Mesendoderm (in vitro differentiated cells): ENCODE measurements around the gene GPI.

Source experiments
- DNase-seq: peaks from one replicate; pipeline ENCODE4 v3.0.0; 2013
- H2AK5ac ChIP-seq: 2 replicates; pipeline ENCODE4 v1.6.1; 2013; ENCODE audit warnings: low read length, inconsistent platforms
- H2BK120ac ChIP-seq: 2 replicates; pipeline ENCODE4 v1.6.1; 2013; ENCODE audit warnings: low read depth, mild to moderate bottlenecking, low read length, moderate library complexity, mixed read lengths
- H2BK15ac ChIP-seq: replicated peaks from 2 replicates; pipeline ENCODE4 v1.6.1; 2013; ENCODE audit warnings: low read depth, mild to moderate bottlenecking, moderate library complexity
- H2BK5ac ChIP-seq: 2 replicates; pipeline ENCODE4 v1.6.1; 2013; ENCODE audit warnings: low read length, inconsistent platforms
- H3K18ac ChIP-seq: 2 replicates; pipeline ENCODE4 v1.6.1; 2013; ENCODE audit warnings: mild to moderate bottlenecking, low read length, mixed read lengths
- H3K23ac ChIP-seq: one replicate; pipeline ENCODE4 v1.6.1; 2013; ENCODE audit warnings: low read length
- H3K27ac ChIP-seq: 2 replicates; pipeline ENCODE4 v1.5.1; 2013; ENCODE audit warnings: low read depth, mild to moderate bottlenecking, inconsistent platforms, low read length, moderate library complexity
- H3K27me3 ChIP-seq: 2 replicates; pipeline ENCODE4 v1.6.1; 2013; ENCODE audit warnings: low read length, control low read depth, mild to moderate bottlenecking, inconsistent platforms; ENCODE audit not compliant: insufficient read depth, poor library complexity
- H3K36me3 ChIP-seq: 2 replicates; pipeline ENCODE4 v1.6.1; 2013; ENCODE audit warnings: low read length, inconsistent platforms; ENCODE audit not compliant: control insufficient read depth, insufficient read depth
- H3K4ac ChIP-seq: one replicate; pipeline ENCODE4 v1.6.1; 2013; ENCODE audit warnings: low read depth, mild to moderate bottlenecking, low read length, moderate library complexity
- H3K4me1 ChIP-seq: 2 replicates; pipeline ENCODE4 v1.6.1; 2013; ENCODE audit warnings: low read depth, low read length, inconsistent platforms; ENCODE audit not compliant: control insufficient read depth
- H3K4me2 ChIP-seq: 2 replicates; pipeline ENCODE4 v1.6.1; 2013; ENCODE audit warnings: low read length
- H3K4me3 ChIP-seq: 2 replicates; pipeline ENCODE4 v1.5.1; 2013; ENCODE audit warnings: mild to moderate bottlenecking, low read length
- H3K56ac ChIP-seq: one replicate; pipeline ENCODE4 v1.6.1; 2013; ENCODE audit warnings: low read length
- H3K79me1 ChIP-seq: 2 replicates; pipeline ENCODE4 v1.6.1; 2013; ENCODE audit warnings: low read length, inconsistent platforms
- H3K79me2 ChIP-seq: 2 replicates; pipeline ENCODE4 v1.6.1; 2013; ENCODE audit warnings: mild to moderate bottlenecking, low read length; ENCODE audit not compliant: control insufficient read depth, insufficient read depth
- H3K9ac ChIP-seq: 2 replicates; pipeline ENCODE4 v1.6.1; 2013; ENCODE audit warnings: low read length, inconsistent platforms
- H4K5ac ChIP-seq: one replicate; pipeline ENCODE4 v1.6.1; 2013; ENCODE audit warnings: low read length
- H4K8ac ChIP-seq: one replicate; pipeline ENCODE4 v1.6.1; 2013; ENCODE audit warnings: low read depth, mild to moderate bottlenecking, control low read depth, low read length, moderate library complexity
- WGBS: extraction: QIAGEN DNeasy Blood & Tissue Kit; methylation state at CpG from one replicate; pipeline ENCODE4 v1.1.7; 2013; ENCODE audit warnings: low lambda C conversion rate, missing lambda C conversion rate; ENCODE audit not compliant: insufficient coverage; ENCODE audit errors: extremely low coverage; 5-methylcytosine and 5-hydroxymethylcytosine counted together

GPI gene

DNA sequence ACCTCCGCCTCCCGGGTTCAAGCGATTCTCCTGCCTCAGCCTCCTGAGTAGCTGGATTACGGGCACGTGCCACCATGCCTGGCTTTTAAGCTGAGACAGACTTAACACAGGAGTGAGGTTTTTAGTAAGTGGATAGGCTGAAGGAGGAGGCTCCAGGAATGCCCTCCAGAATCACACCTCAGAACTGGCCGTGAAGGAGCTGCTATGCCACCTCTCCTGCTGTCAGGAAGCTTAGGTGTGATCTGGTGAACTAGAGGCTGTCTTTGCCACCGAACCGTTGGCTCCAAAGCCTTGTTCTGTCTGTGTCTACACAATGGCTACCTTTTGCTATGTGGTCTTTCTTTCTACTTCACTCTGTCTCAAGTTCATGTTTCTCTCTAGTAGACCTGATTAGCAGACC lies 43.4 kb downstream of the GPI start:
- no CpG with 5 or more reads among the region's 8 CpGs for WGBS
- Histone ChIP-seq H3K27me3 (no peaks in the 10 kb centered on the region), H2BK15ac (no peak overlapping the region)

DNA sequence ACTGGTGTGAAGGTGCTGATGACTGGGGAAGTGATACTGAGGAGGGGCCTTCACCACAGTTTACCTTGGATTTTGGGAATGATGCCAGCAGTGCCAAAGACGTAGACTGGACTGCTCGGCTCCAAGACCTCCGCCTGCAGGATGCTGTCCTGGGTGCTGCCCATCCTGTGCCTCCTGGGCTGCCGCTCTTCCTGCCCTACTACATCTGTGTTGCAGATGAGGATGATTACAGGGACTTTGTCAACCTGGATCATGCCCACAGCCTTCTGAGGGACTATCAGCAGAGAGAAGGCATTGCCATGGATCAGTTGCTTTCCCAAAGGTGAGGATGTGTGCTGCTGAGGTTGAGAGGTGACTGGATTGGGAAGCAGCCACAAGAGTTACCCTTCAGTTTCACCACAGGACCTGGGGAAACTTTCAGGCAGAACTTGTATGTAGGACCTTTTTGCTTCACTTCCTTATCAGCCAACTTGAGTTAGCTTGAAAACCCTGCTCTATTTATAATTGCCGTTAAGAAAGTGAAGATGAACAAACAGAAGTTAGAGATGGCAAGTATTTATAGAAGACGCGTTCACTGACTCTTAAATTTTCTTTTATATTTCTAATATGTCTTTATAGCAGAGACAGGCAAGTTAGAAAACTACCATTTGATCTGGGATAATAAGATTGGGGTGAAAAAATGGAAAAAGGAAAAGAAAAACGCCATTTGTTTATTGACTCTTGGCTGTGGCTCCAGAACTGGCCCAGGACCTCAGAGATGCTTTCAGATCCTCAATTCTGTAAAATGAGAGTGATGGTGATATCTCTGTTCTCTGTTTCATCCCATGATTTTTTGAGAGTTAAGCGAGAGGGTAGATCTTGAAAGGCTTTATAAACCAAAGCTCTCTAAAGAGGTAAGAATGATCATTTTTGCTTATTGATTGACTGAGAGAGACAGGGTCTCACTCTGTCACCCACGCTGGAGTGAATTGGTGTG lies 44.5 kb downstream of the GPI start:
- H4K5ac ChIP-seq = no peak overlapping the region
- no peak overlapping the region for H4K8ac ChIP-seq
- H3K27ac ChIP-seq = no peak overlapping the region
- no peaks in the 10 kb centered on the region for H3K4me1 ChIP-seq
- no peak overlapping the region for H3K4ac ChIP-seq
- H2BK5ac ChIP-seq = no peak overlapping the region
- peaks cover 3% of the 10 kb centered on the region for H3K36me3 ChIP-seq
- no peak overlapping the region for H3K9ac ChIP-seq
- no peak overlapping the region for H3K23ac ChIP-seq
- no peak overlapping the region for H3K4me3 ChIP-seq
- no peak overlapping the region for H2BK15ac ChIP-seq
- H3K79me1 ChIP-seq = peaks cover 1% of the 10 kb centered on the region
- no peak for DNase-seq
- H3K4me2 ChIP-seq = no peak overlapping the region
- H3K18ac ChIP-seq = no peak overlapping the region
- H3K79me2 ChIP-seq = peaks cover 8% of the 10 kb centered on the region
- no peaks in the 10 kb centered on the region for H3K27me3 ChIP-seq
- no CpG with 5 or more reads among the region's 10 CpGs for WGBS
- H2AK5ac ChIP-seq = no peak overlapping the region
- no peak overlapping the region for H3K56ac ChIP-seq
- H2BK120ac ChIP-seq = no peak overlapping the region

More for the DNA sequence above, 43.4 kb downstream of the GPI start:
- Histone ChIP-seq H3K27ac (no peak overlapping the region), H3K23ac (no peak overlapping the region), H3K9ac (no peak overlapping the region), H3K4me3 (no peak overlapping the region), H2AK5ac (no peak overlapping the region), H3K4me1 (no peaks in the 10 kb centered on the region), H3K4ac (no peak overlapping the region), H3K56ac (no peak overlapping the region), H3K79me1 (peaks cover 1% of the 10 kb centered on the region), H4K8ac (no peak overlapping the region), H3K36me3 (peaks cover 3% of the 10 kb centered on the region), H3K79me2 (peaks cover 8% of the 10 kb centered on the region), H2BK5ac (no peak overlapping the region), H3K4me2 (no peak overlapping the region), H4K5ac (no peak overlapping the region), H2BK120ac (no peak overlapping the region), H3K18ac (no peak overlapping the region)
- DNase-seq = peak; percentile 48

DNA sequence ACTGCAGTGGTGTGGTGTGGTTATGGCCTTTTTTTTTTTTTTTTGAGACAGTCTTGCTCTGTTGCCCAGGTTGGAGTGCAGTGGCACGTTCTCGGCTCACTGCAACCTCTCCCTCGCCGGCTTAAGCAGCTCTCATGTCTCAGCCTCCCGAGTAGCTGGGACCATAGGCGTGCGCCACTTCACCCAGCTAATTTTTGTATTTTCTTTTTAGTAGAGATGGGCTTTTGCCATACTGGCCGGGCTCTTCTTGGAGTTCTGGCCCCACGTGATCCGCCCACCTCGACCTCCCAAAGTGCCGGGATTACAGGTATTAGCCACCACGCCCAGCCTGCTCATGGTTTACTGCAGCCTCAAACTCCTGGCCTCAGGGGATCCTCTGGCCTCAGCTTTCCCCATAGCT lies 46.2 kb downstream of the GPI start:
- H3K4me2 ChIP-seq = no peak overlapping the region
- no peak overlapping the region for H3K23ac ChIP-seq
- H3K4ac ChIP-seq = no peak overlapping the region

DNA sequence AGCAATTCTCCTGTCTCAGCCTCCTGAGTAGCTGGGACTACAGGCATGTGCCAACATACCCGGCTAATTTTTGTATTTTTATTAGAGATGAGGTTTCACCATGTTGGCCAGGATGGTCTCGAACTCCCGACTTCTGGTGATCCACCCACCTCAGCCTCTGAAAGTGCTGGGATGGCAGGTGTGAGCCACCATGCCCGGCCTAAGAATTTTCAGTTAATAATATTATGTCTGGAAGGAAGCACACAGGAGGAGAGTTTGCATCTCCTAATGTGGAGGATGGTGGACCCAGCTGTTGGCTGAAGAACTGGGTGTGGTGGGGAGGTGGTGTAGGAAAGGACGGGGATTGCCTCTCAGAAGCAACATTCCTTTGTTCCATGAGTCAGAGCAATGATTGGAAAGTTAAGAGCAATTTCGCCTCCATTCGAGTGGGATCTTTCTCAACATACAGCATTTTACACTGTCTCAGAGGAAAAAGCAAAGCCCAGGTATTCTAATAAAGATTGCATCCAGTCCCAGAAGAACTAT lies 51.1 kb downstream of the GPI start:
- WGBS = no CpG with 5 or more reads among the region's 7 CpGs
- no peak overlapping the region for H3K4me2 ChIP-seq
- H2BK120ac ChIP-seq = no peak overlapping the region
- H3K9ac ChIP-seq = no peak overlapping the region
- H3K4me3 ChIP-seq = no peak overlapping the region
- H3K36me3 ChIP-seq = peaks cover 3% of the 10 kb centered on the region
- H3K18ac ChIP-seq = no peak overlapping the region
- no peak overlapping the region for H2AK5ac ChIP-seq
- no peaks in the 10 kb centered on the region for H3K79me2 ChIP-seq
- no peak overlapping the region for H4K8ac ChIP-seq
- H3K4ac ChIP-seq = no peak overlapping the region
- H3K27ac ChIP-seq = no peak overlapping the region
- H2BK5ac ChIP-seq = no peak overlapping the region
- no peak overlapping the region for H3K56ac ChIP-seq
- H3K27me3 ChIP-seq = no peaks in the 10 kb centered on the region
- H3K79me1 ChIP-seq = peaks cover 5% of the 10 kb centered on the region
- no peaks in the 10 kb centered on the region for H3K4me1 ChIP-seq
- no peak overlapping the region for H4K5ac ChIP-seq
- H3K23ac ChIP-seq = no peak overlapping the region
- no peak overlapping the region for H2BK15ac ChIP-seq
- DNase-seq = no peak

More for the DNA sequence above, 46.2 kb downstream of the GPI start:
- H3K27me3 ChIP-seq = no peaks in the 10 kb centered on the region
- no peak overlapping the region for H3K27ac ChIP-seq
- no peak overlapping the region for H3K4me3 ChIP-seq
- no peak overlapping the region for H3K9ac ChIP-seq
- no CpG with 5 or more reads among the region's 13 CpGs for WGBS
- no peak overlapping the region for H2BK5ac ChIP-seq
- H3K4me1 ChIP-seq = no peaks in the 10 kb centered on the region
- H4K5ac ChIP-seq = no peak overlapping the region
- H2BK120ac ChIP-seq = no peak overlapping the region
- no peak overlapping the region for H2AK5ac ChIP-seq
- DNase-seq = no peak
- no peak overlapping the region for H3K18ac ChIP-seq
- no peak overlapping the region for H2BK15ac ChIP-seq
- H3K79me2 ChIP-seq = peaks cover 2% of the 10 kb centered on the region
- H3K56ac ChIP-seq = no peak overlapping the region
- H3K79me1 ChIP-seq = peaks cover 1% of the 10 kb centered on the region
- H3K36me3 ChIP-seq = peaks cover 5% of the 10 kb centered on the region
- H4K8ac ChIP-seq = no peak overlapping the region

DNA sequence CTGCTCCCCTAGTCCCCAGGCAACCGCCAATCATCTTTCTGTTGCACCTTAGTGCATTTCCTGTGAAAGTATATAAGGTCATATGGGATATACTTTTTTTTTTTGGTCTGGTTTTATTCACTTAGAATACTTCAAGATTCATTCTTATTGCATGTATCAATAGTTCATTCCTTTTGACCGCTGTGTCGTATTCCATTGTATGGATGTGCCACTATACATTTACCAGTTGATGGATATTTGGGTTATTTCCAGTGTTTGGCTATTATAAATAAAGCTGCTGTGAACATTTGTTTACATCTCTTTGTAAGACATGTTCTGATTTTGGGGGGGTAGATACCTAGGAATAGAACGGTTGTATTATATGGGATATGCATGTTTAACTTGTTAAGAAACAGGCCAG lies 53.3 kb downstream of the GPI start:
- Histone ChIP-seq H3K4me2 (no peak overlapping the region), H3K79me1 (peaks cover 6% of the 10 kb centered on the region), H3K23ac (no peak overlapping the region), H3K79me2 (no peaks in the 10 kb centered on the region), H3K18ac (no peak overlapping the region), H3K27me3 (no peaks in the 10 kb centered on the region), H3K56ac (no peak overlapping the region), H3K36me3 (peaks cover 3% of the 10 kb centered on the region), H3K9ac (no peak overlapping the region), H2AK5ac (no peak overlapping the region), H3K4me1 (no peaks in the 10 kb centered on the region), H3K4ac (no peak overlapping the region), H3K27ac (no peak overlapping the region), H4K5ac (no peak overlapping the region), H4K8ac (no peak overlapping the region), H2BK5ac (no peak overlapping the region), H2BK15ac (no peak overlapping the region), H2BK120ac (no peak overlapping the region), H3K4me3 (no peak overlapping the region)
- WGBS = no CpG with 5 or more reads among the region's 4 CpGs
- DNase-seq = no peak
